ENCODE data around the gene CDC42EP2.

DNA sequence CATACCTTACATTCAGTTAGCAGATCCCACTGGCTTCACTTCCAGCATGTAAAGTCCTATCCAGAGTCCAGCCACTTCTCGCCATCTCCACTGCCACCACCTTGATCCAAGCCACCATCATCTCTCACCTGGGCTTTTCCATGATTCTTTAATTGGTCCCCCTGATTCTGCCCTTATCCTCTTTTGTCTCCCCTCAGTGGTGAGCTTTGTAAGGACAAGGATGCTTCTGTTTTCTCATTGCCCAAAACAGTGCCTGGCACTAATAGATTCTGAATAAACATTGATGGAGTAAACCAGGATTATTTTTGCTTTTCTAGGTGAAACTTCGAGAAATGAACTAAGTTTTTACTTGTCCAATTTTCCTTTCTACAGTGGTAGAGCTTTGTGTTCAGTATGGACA is 48.5 kb upstream of the CDC42EP2 start:
- TF ChIP-seq, protein P1, sequence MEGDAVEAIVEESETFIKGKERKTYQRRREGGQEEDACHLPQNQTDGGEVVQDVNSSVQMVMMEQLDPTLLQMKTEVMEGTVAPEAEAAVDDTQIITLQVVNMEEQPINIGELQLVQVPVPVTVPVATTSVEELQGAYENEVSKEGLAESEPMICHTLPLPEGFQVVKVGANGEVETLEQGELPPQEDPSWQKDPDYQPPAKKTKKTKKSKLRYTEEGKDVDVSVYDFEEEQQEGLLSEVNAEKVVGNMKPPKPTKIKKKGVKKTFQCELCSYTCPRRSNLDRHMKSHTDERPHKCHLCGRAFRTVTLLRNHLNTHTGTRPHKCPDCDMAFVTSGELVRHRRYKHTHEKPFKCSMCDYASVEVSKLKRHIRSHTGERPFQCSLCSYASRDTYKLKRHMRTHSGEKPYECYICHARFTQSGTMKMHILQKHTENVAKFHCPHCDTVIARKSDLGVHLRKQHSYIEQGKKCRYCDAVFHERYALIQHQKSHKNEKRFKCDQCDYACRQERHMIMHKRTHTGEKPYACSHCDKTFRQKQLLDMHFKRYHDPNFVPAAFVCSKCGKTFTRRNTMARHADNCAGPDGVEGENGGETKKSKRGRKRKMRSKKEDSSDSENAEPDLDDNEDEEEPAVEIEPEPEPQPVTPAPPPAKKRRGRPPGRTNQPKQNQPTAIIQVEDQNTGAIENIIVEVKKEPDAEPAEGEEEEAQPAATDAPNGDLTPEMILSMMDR (optimal IDR thresholded peaks at IDR 0.05 in 1 of 3, IDR thresholded peaks at IDR 0.05 in 1 of 3, conservative IDR thresholded peaks at IDR 0.05 in 1 of 3; ENCODE audit: extremely low read depth in 1 of 3, insufficient read depth in 2 of 3, low read length in 3 of 3), result peak in 2 of 3 experiments; percentile 1 to 39
- TF ChIP-seq EZH2 (IDR thresholded peaks at IDR 0.05; ENCODE audit: low read length), result no peak

Data from keratinocyte (primary cell).